CD4-positive, alpha-beta T cell treated with Interleukin-6 for 4 hours (primary cell): ENCODE measurements around the gene AP1B1.
A peak's percentile ranks its signal among the peaks of the same experiment; 100 is the strongest.
"Not testable (repeated sequence)": the region's sequence is repeated elsewhere in the genome, so short reads cannot be mapped to it uniquely, and the experiment has no call there.

Experiments
- DNase-seq: peaks from one replicate; pipeline ENCODE4 v3.0.0-alpha.2; 2020; ENCODE audit warnings: mixed read lengths

The AP1B1 gene

GRCh38 chr22:29387921-29388758, at the start of gene AP1B1:
Gene AP1B1, minus strand, starts transcription at chr22:29388570. Its CDS starts 21,327 bp downstream, at chr22:29367243.
- peak; percentile 97 for DNase-seq

GRCh38 chr22:29435236-29436136, 47.1 kb upstream of the AP1B1 start:
- DNase-seq = no peak

GRCh38 chr22:29434288-29434687, 45.9 kb upstream of the AP1B1 start:
- no peak for DNase-seq

DNA sequence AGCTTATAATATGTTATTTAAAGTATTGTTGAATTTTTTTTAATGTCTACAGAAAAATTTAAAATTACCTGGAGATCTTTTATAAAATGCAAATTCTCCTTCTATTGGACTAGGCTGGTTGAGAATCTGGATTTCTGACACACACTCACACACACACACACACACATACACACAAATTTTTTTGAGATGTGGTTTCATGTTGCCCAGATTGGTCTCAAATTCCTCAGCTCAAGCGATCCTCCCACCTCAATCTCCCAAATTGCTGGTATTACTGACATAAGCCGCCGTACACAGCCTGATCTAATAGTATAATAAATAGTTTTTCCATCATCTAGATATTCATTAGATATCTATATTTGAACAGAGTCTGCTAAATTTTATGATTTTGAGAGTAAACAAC, 45.5 kb upstream of the AP1B1 start:
- no peak for DNase-seq

- no peak for DNase-seq
Measured at GRCh38 chr22:29431986-29432385, 43.6 kb upstream of the AP1B1 start.

- no peak for DNase-seq
Measured at GRCh38 chr22:29427176-29427760, 38.9 kb upstream of the AP1B1 start.

- DNase-seq = no peak
Measured at GRCh38 chr22:29426476-29426875, 38.1 kb upstream of the AP1B1 start.

DNA sequence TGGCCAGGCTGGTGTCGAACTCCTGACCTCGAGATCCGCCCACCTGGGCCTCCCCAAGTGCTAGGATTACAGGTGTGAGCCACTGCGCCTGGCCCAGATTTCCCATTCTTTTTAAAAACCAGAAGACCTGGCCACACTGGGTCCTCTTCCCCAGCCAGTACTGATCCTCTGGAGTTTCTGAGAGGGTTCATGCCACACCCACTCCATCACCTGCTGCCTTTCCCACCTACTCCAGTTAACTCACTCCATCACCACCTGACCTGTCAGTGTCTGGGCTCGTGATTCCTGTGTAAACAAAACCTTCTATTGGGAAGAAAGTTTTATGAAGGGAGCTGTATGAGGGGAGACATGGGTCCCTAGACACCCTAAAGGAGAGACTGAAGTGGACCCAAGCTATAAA, 30.3 kb upstream of the AP1B1 start:
- not testable (repeated sequence) for DNase-seq

GRCh38 chr22:29414951-29415591, 26.7 kb upstream of the AP1B1 start:
- DNase-seq = peak; percentile 74

DNA sequence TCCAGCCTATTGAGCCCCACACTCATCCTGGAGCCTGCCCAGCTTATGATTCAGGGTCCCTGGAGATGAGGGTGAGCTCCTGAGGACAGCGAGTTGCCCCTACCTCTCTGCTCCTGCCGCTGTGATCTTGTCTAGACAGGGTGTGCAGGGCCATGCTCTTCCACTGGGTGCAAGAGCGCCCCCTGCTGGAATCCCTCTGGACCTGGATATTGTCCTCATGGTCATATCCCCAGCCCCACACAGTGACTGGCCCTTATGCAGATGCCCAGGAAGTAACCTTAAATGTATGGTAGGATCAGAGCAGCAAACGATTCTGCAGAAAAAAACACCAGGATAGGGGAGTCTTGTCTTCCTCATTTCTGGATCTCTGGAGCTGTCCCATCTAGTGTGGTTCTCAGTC, 24.4 kb upstream of the AP1B1 start:
- not testable (repeated sequence) for DNase-seq

GRCh38 chr22:29411569-29412211, 23.3 kb upstream of the AP1B1 start:
- not testable (repeated sequence) for DNase-seq

DNA sequence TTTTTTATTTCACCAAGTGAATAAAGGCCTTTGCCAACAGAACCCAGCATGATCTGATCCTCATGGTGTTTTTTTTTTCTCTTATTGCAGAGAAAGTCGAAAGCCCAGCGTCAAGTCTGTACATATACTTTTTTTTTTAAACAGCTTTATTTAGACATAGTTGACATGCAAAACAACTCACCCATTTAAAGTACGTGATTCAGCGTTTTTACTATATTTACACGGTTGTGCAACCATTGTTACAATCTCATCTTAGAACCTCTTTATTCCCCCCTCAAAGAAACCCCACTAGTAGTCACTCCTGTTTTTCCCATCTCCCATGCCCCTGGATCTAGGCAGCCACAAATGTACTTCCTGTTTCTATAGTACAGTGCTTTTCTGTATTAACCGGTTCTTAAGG, 20.6 kb upstream of the AP1B1 start:
- DNase-seq = no peak

GRCh38 chr22:29401538-29401937, 13.2 kb upstream of the AP1B1 start:
- DNase-seq = not testable (repeated sequence)

- DNase-seq = no peak
Measured at GRCh38 chr22:29400576-29400975, 12.2 kb upstream of the AP1B1 start.

- DNase-seq = no peak
Measured at GRCh38 chr22:29397791-29398190, 9.4 kb upstream of the AP1B1 start.

DNA sequence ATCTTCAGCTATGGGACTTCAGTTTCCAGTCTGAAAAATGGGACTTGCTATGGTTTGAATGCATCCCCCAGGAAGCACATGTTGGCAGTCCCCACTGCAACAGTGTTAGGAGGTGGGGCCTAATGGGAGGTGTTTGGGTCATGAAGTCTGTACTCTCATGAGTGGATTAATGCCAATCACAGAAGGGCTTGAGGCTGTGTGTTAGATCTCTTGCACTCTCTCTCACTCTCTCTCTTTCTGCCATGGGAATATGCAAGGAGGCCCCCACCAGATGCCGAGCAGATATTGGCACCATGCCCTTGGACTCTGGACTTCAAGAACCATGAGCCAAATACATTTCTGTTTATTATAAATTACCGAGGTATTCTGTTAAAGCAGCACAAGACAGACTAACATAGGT, 7.8 kb upstream of the AP1B1 start:
- no peak for DNase-seq

- peak; percentile 77 for DNase-seq
Measured at GRCh38 chr22:29394931-29395581, 6.7 kb upstream of the AP1B1 start.

GRCh38 chr22:29393019-29393608, 4.7 kb upstream of the AP1B1 start:
- DNase-seq = no peak

- DNase-seq = no peak
Measured at GRCh38 chr22:29391546-29391945, 3.2 kb upstream of the AP1B1 start.

DNA sequence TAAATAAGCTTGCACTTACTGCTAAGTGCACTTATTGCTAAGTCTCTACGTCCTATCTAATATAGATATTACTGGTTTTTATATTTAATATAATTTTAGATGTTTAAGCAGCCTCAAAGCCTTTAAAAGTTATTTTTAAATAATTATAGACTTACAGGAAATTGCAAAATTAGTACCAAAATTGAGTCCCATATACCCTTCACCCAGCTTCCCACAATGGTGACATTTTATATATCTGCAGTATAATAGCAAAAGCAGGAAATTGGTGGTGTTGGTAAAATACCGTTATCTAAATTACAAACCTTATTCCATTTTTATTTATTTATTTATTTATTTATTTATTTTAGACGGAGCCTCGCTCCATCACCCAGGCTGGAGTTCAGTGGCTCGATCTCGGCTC, 1.9 kb upstream of the AP1B1 start:
- no peak for DNase-seq

DNA sequence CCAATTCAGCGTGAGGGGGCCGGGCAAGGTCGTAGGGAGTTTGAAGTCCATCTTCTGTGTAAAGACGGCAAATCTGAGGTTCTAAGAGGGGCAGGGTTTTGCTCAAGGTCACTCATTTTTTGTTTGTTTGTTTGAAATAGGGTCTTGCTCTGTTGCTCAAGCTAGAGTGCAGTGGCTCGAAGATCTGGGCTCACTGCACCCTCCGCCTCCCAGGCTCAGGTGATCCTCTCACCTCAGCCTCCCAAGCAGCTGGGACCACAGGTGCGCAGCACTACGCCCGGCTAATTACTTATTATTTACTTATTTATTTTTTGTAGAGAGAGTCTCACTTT, 355 bp upstream of the AP1B1 start:
- DNase-seq = no peak

DNA sequence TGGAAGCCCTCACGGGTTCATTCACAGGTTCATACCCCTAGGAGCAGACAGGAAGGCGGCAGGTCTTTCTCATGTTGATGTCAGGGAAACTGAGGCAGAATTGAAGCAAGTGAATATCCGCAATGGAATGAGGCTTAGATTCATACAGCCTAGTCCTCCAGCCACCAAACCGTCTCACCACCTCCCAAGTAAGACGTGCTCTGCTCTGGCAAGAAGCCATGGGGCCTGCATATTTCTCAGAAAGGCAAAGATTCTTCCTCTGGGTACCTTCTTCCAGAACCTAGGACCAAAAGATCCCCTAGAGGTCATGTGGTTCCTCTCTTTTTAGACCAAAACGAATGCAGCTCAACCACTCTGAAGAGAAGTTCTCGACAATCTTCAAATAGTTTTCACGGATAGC, 1.7 kb downstream of the AP1B1 start:
- no peak for DNase-seq
